ACC112 (cell line): ENCODE measurements around the gene ARHGAP10.

ENCODE experiments used
- H2AFZ ChIP-seq: fragments of 200-600 bp; sonication (generic); one replicate; pipeline ENCODE4 v1.6.0; 2017; ENCODE audit warnings: antibody characterized with exemption, low read length; ENCODE audit not compliant: unreplicated experiment
- H3K27ac ChIP-seq: fragments of 200-600 bp; sonication (generic); 2 replicates; pipeline ENCODE4 v1.5.1; 2014; ENCODE audit warnings: low read depth, mild to moderate bottlenecking, antibody characterized with exemption, low read length, moderate library complexity
- H3K27me3 ChIP-seq: fragments of 200-600 bp; sonication (generic); 2 replicates; pipeline ENCODE4 v1.6.1; 2014; ENCODE audit warnings: mild to moderate bottlenecking, antibody characterized with exemption, low read length, moderate library complexity, mixed read lengths; ENCODE audit not compliant: insufficient read depth
- H3K36me3 ChIP-seq: fragments of 200-600 bp; sonication (generic); 2 replicates; pipeline ENCODE4 v1.6.1; 2016; ENCODE audit warnings: mild to moderate bottlenecking, antibody characterized with exemption, low read length, moderate library complexity, mixed read lengths; ENCODE audit not compliant: insufficient read depth
- H3K4me1 ChIP-seq: fragments of 200-600 bp; sonication (generic); one replicate; pipeline ENCODE4 v1.6.1; 2016; ENCODE audit warnings: low read length, mixed read lengths; ENCODE audit not compliant: insufficient read depth, unreplicated experiment, control insufficient read depth
- H3K4me3 ChIP-seq: fragments of 200-600 bp; sonication (generic); 2 replicates; pipeline ENCODE4 v1.5.1; 2014; ENCODE audit warnings: mild to moderate bottlenecking, low read depth, low read length
- H3K79me2 ChIP-seq: fragments of 200-600 bp; sonication (generic); one replicate; pipeline ENCODE4 v1.6.0; 2016; ENCODE audit warnings: low read length; ENCODE audit not compliant: control insufficient read depth, unreplicated experiment, insufficient read depth

The ARHGAP10 gene

GRCh38 chr4:147769386-147769785, 37.5 kb downstream of the ARHGAP10 start:
- no peak overlapping the region for H3K27ac ChIP-seq
- no peak overlapping the region for H2AFZ ChIP-seq
- H3K27me3 ChIP-seq: no peaks in the 10 kb centered on the region
- H3K4me1 ChIP-seq: peaks cover 34% of the 10 kb centered on the region
- H3K4me3 ChIP-seq: no peak overlapping the region
- peaks cover 40% of the 10 kb centered on the region for H3K79me2 ChIP-seq
- no peaks in the 10 kb centered on the region for H3K36me3 ChIP-seq

- no peak overlapping the region for H2AFZ ChIP-seq
- no peaks in the 10 kb centered on the region for H3K27me3 ChIP-seq
- no peak overlapping the region for H3K4me3 ChIP-seq
- peaks cover 45% of the 10 kb centered on the region for H3K79me2 ChIP-seq
- peaks cover 34% of the 10 kb centered on the region for H3K4me1 ChIP-seq
- H3K27ac ChIP-seq: no peak overlapping the region
- no peaks in the 10 kb centered on the region for H3K36me3 ChIP-seq
Observed at GRCh38 chr4:147770831-147771230, 38.9 kb downstream of the ARHGAP10 start.

GRCh38 chr4:147772056-147772455, 40.2 kb downstream of the ARHGAP10 start:
- no peak overlapping the region for H2AFZ ChIP-seq
- peaks cover 55% of the 10 kb centered on the region for H3K79me2 ChIP-seq
- no peaks in the 10 kb centered on the region for H3K27me3 ChIP-seq
- peaks cover 39% of the 10 kb centered on the region for H3K4me1 ChIP-seq
- H3K27ac ChIP-seq: peak overlapping the region; percentile 83
- 0 out of 2 replicates have a peak overlapping the region, but pooled peaks have one; percentile 39 for H3K4me3 ChIP-seq
- H3K36me3 ChIP-seq: no peaks in the 10 kb centered on the region

- Histone ChIP-seq H3K27ac (peak overlapping the region; percentile 83), H3K4me1 (peaks cover 42% of the 10 kb centered on the region), H3K36me3 (no peaks in the 10 kb centered on the region), H2AFZ (peak overlapping the region; percentile 11), H3K27me3 (no peaks in the 10 kb centered on the region), H3K4me3 (peak overlapping the region; percentile 39; the same call in 1 of the 2 replicates), H3K79me2 (peaks cover 55% of the 10 kb centered on the region)
Observed at GRCh38 chr4:147772459-147772969, 40.6 kb downstream of the ARHGAP10 start.

- Histone ChIP-seq H3K27ac (peak overlapping the region; percentile 83), H3K79me2 (peaks cover 63% of the 10 kb centered on the region), H3K36me3 (no peaks in the 10 kb centered on the region), H2AFZ (no peak overlapping the region), H3K4me1 (peaks cover 40% of the 10 kb centered on the region), H3K4me3 (peak overlapping the region; percentile 39; the same call in 1 of the 2 replicates), H3K27me3 (no peaks in the 10 kb centered on the region)
Observed at GRCh38 chr4:147773261-147774184, 41.6 kb downstream of the ARHGAP10 start.

GRCh38 chr4:147776716-147777115, 44.8 kb downstream of the ARHGAP10 start:
- no peak overlapping the region for H3K4me3 ChIP-seq
- no peak overlapping the region for H2AFZ ChIP-seq
- no peak overlapping the region for H3K27ac ChIP-seq
- no peaks in the 10 kb centered on the region for H3K27me3 ChIP-seq
- peaks cover 45% of the 10 kb centered on the region for H3K4me1 ChIP-seq
- H3K36me3 ChIP-seq: no peaks in the 10 kb centered on the region
- peaks cover 48% of the 10 kb centered on the region for H3K79me2 ChIP-seq

GRCh38 chr4:147777456-147778091, 45.7 kb downstream of the ARHGAP10 start:
- H3K27me3 ChIP-seq: no peaks in the 10 kb centered on the region
- peaks cover 48% of the 10 kb centered on the region for H3K79me2 ChIP-seq
- H3K4me3 ChIP-seq: no peak overlapping the region
- no peaks in the 10 kb centered on the region for H3K36me3 ChIP-seq
- H2AFZ ChIP-seq: no peak overlapping the region
- H3K4me1 ChIP-seq: peaks cover 45% of the 10 kb centered on the region
- H3K27ac ChIP-seq: no peak overlapping the region

GRCh38 chr4:147778942-147779341, 47.1 kb downstream of the ARHGAP10 start:
- Histone ChIP-seq H3K27me3 (no peaks in the 10 kb centered on the region), H2AFZ (no peak overlapping the region), H3K27ac (no peak overlapping the region), H3K4me3 (no peak overlapping the region), H3K79me2 (peaks cover 48% of the 10 kb centered on the region), H3K36me3 (no peaks in the 10 kb centered on the region), H3K4me1 (peaks cover 33% of the 10 kb centered on the region)

- Histone ChIP-seq H3K4me3 (no peak overlapping the region), H3K4me1 (peaks cover 33% of the 10 kb centered on the region), H3K36me3 (no peaks in the 10 kb centered on the region), H3K79me2 (peaks cover 48% of the 10 kb centered on the region), H3K27ac (no peak overlapping the region), H3K27me3 (no peaks in the 10 kb centered on the region), H2AFZ (no peak overlapping the region)
Observed at GRCh38 chr4:147779451-147779850, 47.6 kb downstream of the ARHGAP10 start.

GRCh38 chr4:147780137-147780777, 48.4 kb downstream of the ARHGAP10 start:
- Histone ChIP-seq H3K27ac (no peak overlapping the region), H3K79me2 (peaks cover 42% of the 10 kb centered on the region), H3K36me3 (no peaks in the 10 kb centered on the region), H3K27me3 (no peaks in the 10 kb centered on the region), H2AFZ (no peak overlapping the region), H3K4me3 (no peak overlapping the region), H3K4me1 (peaks cover 35% of the 10 kb centered on the region)
